Activated CD4-positive, CD25-positive, alpha-beta regulatory T cell treated with anti-CD3 and anti-CD28 coated beads, Interleukin-2, amount 50 U/mL, for 16 hours (primary cell): ENCODE measurements around the gene WFDC2.

Source experiments
- DNase-seq: peaks from one replicate; pipeline ENCODE4 v3.0.0-alpha.2; 2020; ENCODE audit warnings: low read depth, low spot score

Gene WFDC2, protein sequence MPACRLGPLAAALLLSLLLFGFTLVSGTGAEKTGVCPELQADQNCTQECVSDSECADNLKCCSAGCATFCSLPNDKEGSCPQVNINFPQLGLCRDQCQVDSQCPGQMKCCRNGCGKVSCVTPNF

DNA sequence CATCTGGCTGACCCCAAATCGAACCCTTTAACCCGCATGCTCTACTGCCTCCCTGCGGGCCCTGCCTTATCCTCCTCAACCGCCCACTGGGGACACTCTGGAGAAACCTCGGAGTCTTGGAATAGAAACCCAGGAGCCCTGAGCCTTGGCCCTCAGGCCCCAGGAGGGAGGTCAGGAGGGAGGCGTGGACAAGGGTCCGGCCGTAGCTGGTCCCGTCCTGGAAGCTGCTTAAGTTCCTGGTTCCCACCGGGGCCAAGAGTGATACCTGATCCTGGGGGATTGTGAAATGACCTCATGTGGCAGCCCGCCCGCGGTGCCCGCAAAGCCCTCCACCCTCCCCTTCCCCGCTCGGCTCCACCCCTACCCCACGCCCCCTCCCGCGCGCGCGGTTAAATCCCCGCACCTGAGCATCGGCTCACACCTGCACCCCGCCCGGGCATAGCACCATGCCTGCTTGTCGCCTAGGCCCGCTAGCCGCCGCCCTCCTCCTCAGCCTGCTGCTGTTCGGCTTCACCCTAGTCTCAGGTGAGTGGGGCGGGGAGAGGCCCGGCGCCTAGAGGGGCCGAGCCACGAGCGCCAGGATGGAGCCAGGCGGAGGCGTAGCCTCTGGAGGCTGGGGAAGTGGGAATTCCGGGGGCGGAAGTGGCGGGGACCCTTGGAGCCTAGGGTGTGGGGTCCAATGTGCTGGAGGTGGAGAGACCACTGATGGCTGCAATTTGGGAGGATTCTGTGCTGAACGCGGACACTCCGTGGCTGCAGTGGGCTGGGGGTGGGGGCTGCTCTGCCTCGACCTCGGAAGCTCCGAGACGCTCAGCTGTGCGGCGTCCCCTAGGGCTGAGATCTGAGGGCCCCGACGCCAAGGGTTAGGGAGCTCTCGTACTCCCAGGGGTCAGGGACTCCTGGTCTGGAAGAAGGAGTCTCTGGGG, at the start of gene WFDC2:
WFDC2 (plus strand) TSS at position 418 of the 926 bp plus-strand sequence; CDS start at position 447, 29 bp downstream.
- no peak for DNase-seq

DNA sequence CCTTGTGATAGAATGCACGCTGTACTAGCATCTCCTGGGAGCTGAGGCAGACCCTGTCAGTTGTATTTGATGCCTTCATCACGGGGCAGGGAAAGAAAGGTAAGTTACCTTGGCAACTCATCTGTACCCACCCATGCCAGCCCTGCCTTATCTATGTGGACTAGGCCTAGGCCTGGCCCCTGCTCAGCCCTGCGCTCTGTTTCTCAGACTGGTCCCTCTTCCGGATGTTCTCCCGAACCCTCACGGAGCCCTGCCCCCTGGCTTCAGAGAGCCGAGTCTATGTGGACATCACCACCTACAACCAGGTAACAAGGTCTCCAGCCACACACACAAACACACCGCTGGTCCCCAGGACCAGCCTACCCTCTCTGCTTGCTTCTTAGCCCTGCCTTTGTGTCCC, 49.4 kb upstream of the WFDC2 start:
- no peak for DNase-seq

DNA sequence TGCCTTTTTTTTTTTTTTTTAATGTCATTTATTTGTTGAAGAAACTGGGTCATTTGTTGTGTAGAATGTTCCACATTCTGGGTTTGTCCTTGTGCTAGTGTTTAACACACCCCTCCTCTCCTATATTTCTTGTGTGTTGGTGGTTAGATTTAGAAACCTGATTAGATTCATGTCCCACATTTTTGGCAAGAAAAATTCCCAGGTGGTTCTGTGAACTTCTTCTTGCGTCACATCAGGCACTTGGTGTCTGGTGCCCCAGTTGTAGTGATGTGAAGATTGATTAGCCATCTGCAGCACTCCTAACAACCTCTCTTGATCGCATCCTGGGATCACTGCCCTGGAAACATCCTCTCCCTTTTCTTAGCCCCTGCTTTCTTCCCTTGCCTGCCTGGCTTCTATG, 45.9 kb upstream of the WFDC2 start:
- no peak for DNase-seq

DNA sequence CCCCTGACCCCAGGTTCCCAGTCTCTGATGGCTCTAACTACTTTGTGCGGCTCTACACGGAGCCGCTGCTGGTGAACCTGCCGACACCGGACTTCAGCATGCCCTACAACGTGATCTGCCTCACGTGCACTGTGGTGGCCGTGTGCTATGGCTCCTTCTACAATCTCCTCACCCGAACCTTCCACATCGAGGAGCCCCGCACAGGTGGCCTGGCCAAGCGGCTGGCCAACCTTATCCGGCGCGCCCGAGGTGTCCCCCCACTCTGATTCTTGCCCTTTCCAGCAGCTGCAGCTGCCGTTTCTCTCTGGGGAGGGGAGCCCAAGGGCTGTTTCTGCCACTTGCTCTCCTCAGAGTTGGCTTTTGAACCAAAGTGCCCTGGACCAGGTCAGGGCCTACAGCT, 44.0 kb upstream of the WFDC2 start:
- DNase-seq, result no peak

DNA sequence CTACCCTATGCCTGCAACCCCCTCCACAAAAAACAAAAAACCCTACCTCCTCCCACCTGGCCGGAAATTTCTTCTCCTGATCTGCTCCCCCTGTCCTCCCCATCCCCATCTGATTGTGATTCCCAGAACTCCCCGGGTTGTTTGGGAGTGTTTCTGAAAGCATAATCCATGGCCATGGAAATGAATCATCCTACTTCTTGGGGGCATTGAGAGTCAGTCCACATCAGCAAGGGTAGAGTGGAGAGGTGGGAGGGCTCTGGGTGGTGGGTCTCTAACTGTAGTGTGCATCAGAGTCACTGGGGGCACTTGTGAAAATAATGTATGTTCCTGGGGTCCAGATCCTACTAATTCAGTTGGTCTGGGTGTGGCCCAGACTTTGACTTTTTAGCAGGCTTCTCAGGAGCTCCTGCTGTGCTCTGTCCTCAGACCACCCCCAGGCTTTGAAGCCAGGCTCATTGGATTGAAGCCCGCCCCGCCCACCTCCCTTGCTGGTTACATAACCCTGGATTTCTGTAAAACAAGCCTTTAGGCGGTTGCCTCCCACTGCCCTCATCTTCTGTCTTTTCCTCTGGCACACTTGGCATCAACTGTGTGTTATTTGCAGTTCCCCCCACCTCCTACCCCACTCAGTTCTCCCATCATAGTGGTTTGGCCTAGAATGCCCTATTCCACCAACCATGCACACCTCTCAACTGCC, 43.1 kb upstream of the WFDC2 start:
- no peak for DNase-seq

DNA sequence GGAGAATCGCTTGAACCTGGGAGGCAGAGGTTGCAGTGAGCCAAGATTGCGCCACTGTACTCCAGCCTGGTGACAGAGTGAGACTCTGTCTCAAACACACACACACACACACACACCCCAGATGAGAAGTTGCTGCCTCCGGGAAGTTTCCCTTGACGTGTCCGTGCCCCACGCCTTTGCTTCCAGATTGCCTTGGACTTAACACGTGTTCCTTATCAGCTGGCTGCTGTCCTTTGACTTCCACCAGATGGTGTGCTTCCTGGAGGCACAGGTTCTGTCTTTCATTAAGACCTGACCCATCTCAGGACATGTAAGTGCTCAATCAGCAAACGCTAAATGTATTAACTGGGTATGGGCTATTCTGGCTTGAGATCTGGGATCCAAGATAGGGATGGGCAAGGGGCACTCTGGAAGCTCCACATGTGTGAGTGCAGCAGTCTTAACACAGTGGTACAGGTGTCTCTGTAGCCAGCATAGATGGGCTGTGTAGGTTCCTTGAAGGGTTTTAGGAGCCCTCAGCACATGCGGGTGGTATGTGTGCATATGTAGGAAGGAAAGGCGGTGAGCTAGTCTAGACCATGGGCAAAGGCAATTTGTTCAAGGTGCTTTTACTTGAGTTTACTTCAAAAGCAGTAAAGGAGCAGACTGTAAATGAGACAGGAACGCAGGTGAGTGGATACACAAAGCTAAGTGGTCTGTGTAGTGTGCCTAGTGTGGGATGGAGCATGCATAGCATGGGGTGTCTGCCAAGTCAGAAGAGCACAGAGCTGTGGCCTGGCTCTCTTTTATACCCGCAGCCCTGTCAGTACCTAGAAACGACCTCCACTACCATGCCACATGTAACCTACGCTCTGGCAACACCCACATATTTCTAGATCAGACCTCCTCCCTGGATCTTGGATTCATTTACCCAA, 42.1 kb upstream of the WFDC2 start:
- no peak for DNase-seq

DNA sequence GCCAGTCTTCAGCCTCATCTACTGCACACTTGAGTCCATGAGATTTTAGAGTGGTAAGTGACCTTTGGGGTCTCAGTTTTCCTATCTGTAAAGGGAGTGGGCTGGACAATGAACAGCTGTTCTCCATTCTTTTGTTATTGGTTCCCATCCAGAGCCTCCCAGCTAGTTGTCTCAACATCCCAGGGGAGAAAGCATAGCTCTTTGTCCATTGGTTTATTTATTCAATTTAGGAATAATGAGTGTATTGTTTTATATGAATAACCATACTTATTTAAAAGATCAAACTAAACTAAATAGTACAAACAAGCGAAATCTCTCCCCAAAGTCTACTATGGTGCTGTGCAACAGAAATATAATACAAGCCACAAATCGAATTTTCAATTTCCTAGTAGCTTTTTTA, 39.9 kb upstream of the WFDC2 start:
- DNase-seq, result no peak

DNA sequence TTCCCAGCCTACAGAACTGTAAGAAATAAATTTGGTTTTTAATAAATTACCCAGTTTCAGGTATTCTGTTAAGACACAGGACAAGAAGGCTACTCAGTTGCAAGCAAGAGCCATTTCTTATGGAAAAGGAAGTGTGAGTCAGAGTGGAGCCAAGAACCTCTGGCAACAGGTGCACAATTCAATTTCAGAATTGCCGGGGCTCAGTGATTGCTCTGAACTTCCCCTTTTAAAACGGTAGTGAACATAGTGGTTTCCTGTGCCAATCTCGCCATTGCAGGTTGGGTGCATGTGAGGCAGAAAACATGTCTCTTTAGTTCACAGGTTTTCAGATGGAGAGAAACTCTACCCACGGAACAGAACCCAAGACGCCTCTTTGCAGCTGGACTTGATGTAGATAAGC, 37.3 kb upstream of the WFDC2 start:
- no peak for DNase-seq

DNA sequence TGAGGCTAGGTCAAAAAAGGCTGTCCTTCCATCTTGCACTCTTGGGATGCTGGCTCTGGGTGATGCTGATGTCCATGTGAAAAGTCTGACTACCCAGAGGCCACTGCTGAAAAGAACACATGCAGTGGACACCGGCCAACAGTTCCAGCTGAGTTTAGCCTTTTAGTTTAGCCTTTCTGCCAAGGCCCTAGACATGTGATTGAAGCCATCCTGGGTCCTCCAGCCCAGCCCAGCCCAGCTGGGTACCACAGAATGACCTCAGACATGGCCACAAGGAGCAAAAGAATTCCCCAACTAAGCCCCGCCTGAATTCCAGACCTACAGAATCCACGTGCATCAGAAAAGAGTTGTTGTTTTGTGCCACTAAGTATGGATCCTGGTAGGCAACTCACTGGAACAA, 36.2 kb upstream of the WFDC2 start:
- no peak for DNase-seq

DNA sequence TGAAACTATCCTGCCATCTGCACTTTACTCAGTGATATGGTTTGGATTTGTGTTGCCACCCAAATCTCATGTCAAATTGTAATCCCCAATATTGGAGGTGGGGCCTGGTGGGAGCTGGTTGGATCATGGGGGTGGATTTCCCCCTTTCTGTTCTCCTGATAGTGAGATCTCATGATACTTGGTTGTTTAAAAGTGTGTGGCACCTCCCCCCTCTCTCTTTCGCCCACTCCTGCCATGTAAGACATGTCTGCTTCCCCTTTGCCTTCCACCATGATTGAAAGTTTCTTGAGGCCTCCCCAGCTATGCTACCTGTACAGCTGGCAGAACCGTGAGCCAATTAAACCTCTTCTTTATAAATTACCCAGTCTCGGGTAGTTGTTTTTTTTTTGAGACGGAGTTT, 35.6 kb upstream of the WFDC2 start:
- no peak for DNase-seq

DNA sequence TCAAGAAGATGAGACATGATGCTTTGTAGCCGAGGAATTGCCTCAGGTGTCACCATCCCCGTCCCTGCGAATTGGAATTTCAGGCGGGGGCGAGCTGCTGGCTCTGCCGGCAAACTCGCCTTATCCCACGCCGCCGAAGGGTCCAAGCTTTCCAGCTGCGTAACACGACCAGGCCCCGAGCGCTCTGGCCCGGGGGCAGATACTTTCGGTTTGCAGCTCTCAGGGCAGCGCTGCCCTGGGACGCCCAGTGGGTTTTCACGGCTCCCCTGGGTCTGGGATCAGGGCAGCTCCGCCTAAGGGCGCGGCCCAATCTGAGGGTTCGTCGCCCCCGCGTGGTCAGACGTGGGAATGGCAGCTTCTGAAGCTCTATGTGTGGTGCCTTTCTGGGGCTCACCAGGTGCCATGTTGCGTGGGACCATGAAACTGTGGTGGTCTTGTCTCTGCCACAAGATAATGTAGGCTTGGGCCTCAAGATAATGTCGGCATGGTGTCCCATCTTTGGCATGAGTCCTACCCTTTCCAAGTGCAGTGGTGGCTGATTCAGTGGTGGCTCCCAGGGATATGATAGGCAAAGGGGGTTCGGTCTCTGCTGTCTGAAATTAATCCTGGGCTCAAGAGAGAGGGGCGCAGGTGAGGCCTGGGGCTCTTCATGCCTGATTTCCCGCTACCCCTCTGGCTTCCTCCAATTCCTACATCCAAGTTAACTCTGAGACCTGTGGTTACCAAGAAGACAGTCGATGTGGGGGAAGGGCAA, 32.6 kb upstream of the WFDC2 start:
- DNase-seq, result peak; percentile 75

DNA sequence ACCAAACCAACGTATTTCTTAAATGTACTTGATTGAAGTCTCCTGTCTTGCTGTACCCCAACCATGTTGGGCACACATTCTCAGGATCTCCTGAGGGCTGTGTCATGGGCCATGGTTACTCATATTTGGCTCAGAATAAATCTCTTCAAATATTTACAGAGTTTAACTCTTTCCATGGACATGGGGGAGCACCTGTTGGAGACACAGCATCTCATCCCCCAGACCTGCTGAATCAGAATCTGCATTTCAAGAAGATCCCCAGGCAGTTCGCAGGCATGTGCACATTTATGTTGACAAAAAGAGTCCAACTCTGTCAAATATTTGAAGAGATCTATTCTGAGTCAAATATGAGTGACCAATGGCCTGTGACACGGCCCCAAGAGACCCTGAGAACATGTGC, 29.1 kb upstream of the WFDC2 start:
- no peak for DNase-seq

DNA sequence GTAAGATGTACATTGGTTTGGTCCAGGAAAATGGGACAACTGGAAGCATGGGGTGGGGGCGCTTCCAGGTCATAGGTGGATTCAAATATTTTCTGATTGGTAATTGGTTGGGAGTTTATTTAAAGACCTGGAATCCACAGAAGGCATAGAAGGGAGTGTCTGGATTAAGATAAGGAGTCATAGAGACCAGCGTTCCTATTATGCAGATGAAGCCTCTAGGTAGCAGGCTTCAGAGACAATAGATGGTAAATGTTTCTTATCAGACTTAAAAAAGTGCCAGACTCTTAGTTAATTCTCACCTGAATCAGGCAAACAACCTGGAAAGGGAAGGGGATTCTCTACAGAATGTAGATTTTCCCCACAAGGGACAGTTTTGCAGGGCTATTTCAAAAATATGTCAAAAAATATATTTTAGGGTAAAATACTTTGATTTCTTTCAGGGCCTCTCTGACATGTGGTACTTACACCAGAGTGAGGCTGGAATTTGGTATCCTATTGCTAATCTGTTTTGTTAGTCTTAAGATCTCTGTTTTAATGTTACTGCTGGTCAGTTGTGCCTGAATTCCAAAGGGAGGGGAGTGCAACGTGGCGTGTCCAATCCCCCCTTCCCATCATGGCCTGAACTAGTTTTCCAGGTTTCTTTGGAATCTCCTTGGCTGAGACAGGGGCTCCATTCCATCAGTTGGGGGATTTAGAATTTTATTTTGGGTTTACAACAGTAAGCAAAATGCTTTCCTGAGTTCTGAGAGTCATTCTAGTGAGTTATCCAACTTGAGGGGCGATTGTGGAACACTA, 28.5 kb upstream of the WFDC2 start:
- DNase-seq, result no peak

DNA sequence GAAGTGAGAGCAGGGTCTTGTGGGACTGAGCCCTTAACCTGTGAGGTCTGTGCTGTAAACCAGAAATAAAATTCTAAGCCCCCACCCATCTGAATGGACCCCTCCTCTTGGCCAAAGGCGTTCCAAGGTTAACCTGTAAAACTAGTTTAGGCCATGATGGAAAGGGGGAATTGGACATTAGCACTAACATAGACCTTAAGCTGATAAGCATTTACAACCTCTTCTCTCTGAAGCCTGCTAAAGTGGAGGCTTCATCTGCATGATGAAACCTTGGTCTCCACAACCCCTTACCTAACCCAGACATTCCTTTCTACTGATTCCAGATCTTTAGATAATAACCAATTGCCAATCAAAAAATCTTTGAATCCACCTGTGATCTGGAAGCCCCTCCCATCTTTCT, 27.8 kb upstream of the WFDC2 start:
- DNase-seq, result no peak

DNA sequence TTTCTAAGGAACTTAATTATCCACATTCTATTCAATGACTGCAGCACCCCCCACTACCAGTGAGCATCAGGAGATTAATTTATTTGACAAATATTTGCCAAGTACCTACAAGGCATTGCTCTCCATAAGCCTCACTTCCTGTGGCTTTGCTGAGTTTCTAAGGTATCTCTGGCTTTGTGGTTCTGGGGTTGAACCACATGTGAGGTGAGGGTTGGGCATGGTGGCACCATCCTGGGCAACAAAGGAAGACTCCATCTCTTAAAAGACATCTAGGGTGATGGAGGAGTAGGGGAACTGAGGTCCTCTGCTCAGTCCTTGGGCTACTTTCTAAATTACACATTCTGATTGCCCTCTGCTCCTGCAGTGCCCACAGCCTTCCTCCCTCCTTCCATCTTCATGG, 25.5 kb upstream of the WFDC2 start:
- DNase-seq, result no peak

DNA sequence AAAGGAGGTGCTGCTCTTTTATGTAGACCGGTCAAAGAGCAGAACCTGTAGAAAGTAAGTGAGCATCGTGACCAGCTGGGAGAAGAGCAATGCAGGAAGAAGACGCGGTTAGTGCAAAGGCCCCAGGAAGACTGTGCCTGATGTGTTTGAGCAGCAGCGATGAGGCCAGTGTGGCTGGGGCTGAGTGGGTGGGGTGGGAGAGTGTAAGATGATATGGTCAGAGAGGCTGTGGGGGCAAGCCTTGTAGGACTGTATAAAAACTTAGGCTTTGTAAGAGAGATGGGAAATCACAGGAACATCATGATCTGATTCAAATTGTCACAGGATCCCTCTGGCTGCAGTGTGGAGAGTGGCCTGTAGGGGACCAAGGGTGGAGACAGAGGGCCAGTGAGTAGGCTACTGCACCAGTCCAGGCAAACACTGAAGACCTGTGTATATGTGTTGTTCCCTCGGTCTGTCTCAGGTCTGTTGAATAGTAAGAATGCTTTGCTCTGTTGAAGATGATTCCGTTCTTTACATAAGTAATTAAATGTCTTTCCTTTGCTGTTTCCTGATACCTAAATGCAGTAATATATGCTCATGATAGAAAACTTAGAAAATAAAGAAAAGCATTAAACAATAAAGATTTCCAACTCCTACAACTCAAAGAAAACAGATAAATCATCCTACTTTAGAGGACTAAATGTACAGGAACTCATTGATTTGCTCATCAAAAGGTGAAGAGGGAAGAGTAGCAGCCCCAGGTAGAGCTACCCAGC, 23.6 kb upstream of the WFDC2 start:
- no peak for DNase-seq

DNA sequence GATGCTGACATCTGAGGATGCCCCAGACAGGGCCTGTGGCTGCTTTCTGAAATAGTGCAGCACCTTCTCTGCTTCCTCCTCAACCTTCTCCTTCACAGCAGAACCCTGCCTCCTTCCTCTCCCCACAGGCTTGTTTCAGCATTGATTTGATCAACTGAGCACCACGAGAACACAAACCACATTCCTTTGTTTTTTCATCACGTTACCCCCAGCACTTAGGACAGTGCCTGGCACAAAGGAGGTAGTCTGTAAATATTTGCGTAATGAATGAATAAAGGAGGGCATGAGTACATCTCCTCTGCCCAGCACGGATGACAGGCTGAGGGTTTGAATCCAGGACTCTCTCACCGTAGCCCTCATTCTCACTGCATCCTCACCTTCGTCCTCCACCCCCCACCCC, 21.3 kb upstream of the WFDC2 start:
- no peak for DNase-seq

DNA sequence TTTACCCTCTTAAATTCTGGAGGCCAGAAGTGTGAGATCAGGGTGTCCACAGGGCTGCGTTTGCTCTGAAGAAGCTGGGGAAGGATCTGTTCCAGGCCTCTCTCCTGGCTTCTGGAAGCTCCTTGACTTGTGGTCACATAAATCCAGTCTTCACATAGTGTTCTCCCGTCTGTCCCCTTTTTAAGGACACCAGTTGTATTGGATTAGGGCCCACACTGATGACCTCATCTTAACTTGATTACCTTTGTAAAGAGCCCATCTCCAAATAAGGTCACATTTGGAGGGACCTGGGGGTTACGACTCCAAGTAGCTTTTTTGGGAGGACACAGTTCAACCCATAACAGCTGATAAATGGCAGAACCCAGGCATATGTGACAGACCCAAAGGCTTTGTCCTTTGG, 20.0 kb upstream of the WFDC2 start:
- no peak for DNase-seq

DNA sequence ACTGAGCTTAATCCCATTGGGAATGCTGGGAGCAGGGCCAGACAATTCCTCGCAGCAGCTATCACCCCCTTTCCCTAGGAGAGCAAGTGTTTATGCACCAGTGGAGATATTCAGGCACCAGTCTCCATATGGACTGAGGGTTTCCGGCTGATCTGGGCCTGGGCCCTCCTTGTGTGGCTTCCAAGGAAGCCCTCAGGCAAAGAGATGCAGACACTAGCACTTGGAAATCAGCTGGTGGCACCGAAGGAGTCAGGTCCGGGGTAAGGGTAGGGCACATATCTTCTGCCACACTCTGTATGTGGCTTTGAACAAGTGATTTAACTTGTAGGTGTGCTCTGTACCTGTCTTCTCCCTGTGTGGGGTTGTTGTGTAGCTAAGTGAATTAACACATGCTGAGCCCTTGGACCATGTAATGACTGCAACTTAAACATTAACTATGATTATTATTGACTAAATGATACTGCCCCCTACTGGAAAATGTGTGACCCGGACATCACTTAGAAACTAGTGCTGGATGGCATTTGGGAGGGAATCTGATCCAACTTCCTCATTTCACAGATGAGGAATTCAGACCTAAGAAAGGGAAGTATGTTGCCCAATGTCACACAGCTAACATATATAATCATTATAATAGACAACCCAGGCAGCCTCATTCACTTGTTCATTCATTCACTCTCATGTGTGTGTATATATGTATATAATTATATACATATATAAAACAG, 19.3 kb upstream of the WFDC2 start:
- DNase-seq, result no peak
